ENCODE data around the gene GAS1. TPM values are rescaled to one million over a fixed set of nuclear protein-coding genes. Genes with fewer than 3 reads are reported as not detected.

GAS1 gene
- total and polyA plus RNA-seq, 12 donors = 3.2 to 26.3 (median 10.4) TPM

- Histone ChIP-seq H3K36me3 (no peaks in the 10 kb centered on the region), H3K27me3 (peaks cover 0 to 6% (median 0%) of the 10 kb centered on the region in 7 donors), H3K4me1 (no peaks in the 10 kb centered on the region), H3K9me3 (no peaks in the 10 kb centered on the region), H3K27ac (no peak overlapping the region), H3K4me3 (no peak overlapping the region)
- DNase-seq (no peak), ATAC-seq (no peak)
- intact Hi-C loops (cut with DNase I) = no loop called here
- 96 to 98% methylated on average over 2 of the region's 2 CpGs for WGBS, 2 donors
- no peak for TF ChIP-seq CTCF (IDR thresholded peaks at IDR 0.05)
Observed at GRCh38 chr9:86990290-86990689, 43.0 kb upstream of the GAS1 start.

- WGBS, 2 donors = 84 to 86% methylated on average over 2 of the region's 2 CpGs
- TF ChIP-seq CTCF (IDR thresholded peaks at IDR 0.05) = no peak
- Histone ChIP-seq H3K36me3 (no peaks in the 10 kb centered on the region), H3K27ac (no peak overlapping the region), H3K9me3 (no peaks in the 10 kb centered on the region), H3K27me3 (no peaks in the 10 kb centered on the region), H3K4me3 (no peak overlapping the region), H3K4me1 (peaks cover 0 to 4% (median 0%) of the 10 kb centered on the region in 9 donors)
- ATAC-seq (no peak), DNase-seq (no peak)
- intact Hi-C loops (cut with DNase I) = no loop called here
Observed at GRCh38 chr9:86987900-86988299, 40.6 kb upstream of the GAS1 start.

- DNase-seq = no peak
- H3K36me3 ChIP-seq = no peaks in the 10 kb centered on the region
- H3K27me3 ChIP-seq = no peaks in the 10 kb centered on the region
- H3K9me3 ChIP-seq = peaks cover 0 to 4% (median 0%) of the 10 kb centered on the region in 11 donors
- no peak overlapping the region for H3K4me3 ChIP-seq
- H3K27ac ChIP-seq = no peak overlapping the region
- no peak for ATAC-seq
- intact Hi-C loops (cut with DNase I) = no loop called here
- TF ChIP-seq CTCF (IDR thresholded peaks at IDR 0.05) = no peak
- 85 to 96% methylated on average over 2 of the region's 2 CpGs for WGBS, 2 donors
- peaks cover 0 to 7% (median 0%) of the 10 kb centered on the region in 9 donors for H3K4me1 ChIP-seq
Observed at GRCh38 chr9:86985132-86985647, 37.9 kb upstream of the GAS1 start.

GRCh38 chr9:86983620-86984259, 36.4 kb upstream of the GAS1 start:
- no peaks in the 10 kb centered on the region for H3K27me3 ChIP-seq
- H3K36me3 ChIP-seq = no peaks in the 10 kb centered on the region
- intact Hi-C loops (cut with DNase I) = no loop called here
- WGBS, 2 donors = 55 to 64% methylated on average over 11 of the region's 11 CpGs
- ATAC-seq (peak in 4 of 8 donors; percentile 26 to 77 (median 40)), DNase-seq (no peak)
- peaks cover 0 to 14% (median 0%) of the 10 kb centered on the region in 9 donors for H3K4me1 ChIP-seq
- H3K4me3 ChIP-seq = no peak overlapping the region
- peaks cover 0 to 4% (median 0%) of the 10 kb centered on the region in 11 donors for H3K9me3 ChIP-seq
- peak overlapping the region in 1 of 10 donors; percentile 54 for H3K27ac ChIP-seq
- no peak for TF ChIP-seq CTCF (IDR thresholded peaks at IDR 0.05)
